NCI-H2196 (cell line): ENCODE data around the gene SPEM1.
A peak's percentile ranks its signal among the peaks of the same experiment; 100 is the strongest.

Source experiments
- DNase-seq: peaks from one replicate; lab custom pipeline; 2025; ENCODE audit not compliant: unreplicated experiment; lab: John Stamatoyannopoulos, UW

SPEM1 gene, protein sequence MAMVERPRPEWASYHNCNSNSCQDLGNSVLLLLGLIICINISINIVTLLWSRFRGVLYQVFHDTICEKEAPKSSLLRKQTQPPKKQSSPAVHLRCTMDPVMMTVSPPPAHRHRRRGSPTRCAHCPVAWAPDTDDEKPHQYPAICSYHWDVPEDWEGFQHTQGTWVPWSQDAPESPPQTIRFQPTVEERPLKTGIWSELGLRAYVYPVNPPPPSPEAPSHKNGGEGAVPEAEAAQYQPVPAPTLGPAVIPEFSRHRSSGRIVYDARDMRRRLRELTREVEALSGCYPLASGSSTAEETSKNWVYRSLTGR

GRCh38 chr17:7419819-7420610 lies at the start of gene SPEM1:
Gene SPEM1, plus strand, starts transcription at chr17:7420324. Its CDS starts 61 bp downstream, at chr17:7420385.
- DNase-seq = no peak

- no peak for DNase-seq
Observed at GRCh38 chr17:7370853-7371252, 49.3 kb upstream of the SPEM1 start.

DNA sequence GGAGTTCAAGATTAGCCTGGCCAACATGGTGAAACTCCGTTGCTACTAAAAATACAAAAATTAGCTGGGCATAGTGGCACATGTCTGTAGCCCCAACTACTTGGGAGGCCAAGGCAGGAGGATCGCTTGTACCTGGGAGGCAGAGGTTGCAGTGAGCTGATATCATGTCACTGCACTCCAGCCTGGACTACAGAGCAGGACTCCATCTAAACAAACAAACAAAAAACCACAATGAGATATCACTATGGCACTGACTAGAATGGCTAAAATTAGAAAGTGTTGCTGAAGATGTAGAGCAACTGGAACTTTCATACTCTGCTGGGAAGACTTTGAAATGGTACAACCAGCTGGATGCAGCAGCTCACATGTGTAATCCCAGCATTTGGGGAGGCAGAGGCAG lies 45.8 kb upstream of the SPEM1 start:
- DNase-seq = no peak

GRCh38 chr17:7379134-7379533 lies 41.0 kb upstream of the SPEM1 start:
- DNase-seq = no peak

GRCh38 chr17:7380321-7380720 lies 39.8 kb upstream of the SPEM1 start:
- no peak for DNase-seq

GRCh38 chr17:7380855-7381683 lies 39.1 kb upstream of the SPEM1 start, which contains the start of gene TNK1:
Gene TNK1, plus strand, starts transcription at chr17:7381089. Its CDS starts 1,838 bp downstream, at chr17:7382927.
- no peak for DNase-seq

DNA sequence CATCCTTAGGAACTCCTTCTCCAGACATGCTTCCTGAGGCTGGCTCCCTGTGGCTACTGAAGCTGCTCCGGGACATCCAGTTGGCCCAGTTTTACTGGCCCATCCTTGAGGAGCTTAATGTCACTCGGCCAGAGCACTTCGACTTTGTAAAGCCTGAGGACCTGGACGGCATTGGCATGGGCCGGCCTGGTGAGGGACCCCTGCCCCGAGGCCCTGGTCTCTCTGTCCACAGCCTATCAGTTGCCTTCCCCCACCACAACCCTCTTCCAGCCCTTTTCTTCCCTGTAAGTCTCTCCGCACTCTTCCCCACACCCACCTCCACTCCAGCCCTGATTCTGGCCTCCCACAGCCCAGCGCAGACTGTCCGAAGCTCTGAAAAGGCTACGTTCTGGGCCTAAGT lies 37.2 kb upstream of the SPEM1 start:
- DNase-seq = no peak

DNA sequence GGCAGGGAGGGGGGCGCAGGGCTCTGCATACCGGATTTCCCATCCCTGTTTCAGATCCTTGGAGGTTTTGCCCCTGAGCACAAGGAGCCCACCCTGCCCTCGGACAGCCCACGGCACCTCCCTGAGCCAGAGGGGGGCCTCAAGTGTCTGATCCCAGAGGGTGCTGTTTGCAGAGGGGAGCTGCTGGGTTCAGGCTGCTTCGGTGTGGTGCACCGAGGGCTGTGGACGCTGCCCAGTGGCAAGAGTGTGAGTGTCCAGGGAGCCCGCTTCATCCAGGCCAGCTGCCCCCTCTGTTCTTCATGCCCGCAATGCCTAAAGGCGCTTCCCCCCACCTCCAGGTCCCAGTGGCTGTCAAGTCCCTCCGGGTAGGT lies 36.8 kb upstream of the SPEM1 start:
- no peak for DNase-seq

DNA sequence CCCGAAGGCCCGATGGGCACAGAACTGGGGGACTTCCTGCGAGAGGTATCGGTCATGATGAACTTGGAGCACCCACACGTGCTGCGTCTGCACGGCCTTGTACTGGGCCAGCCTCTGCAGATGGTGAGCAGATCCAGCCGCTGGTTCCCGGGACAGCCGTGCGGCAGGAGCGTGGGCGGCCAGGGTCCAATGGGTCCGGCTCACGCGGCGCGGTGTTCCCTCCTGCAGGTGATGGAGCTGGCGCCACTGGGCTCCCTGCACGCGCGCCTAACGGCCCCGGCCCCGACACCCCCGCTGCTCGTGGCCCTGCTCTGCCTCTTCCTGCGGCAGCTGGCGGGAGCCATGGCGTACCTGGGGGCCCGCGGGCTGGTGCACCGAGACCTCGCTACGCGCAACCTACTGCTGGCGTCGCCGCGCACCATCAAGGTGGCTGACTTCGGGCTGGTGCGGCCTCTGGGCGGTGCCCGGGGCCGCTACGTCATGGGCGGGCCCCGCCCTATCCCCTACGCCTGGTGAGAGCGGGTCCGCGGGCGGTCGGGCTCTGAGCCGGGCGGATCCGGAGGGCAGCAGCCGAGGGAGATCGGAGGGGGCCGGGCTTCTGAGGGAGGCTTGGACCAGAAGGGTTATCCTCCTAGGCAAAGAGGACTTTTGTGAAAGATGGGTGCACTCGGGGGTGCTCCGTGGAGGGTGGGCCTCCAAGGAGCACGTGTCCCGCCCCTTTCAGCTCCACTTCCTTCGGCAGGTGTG lies 36.2 kb upstream of the SPEM1 start:
- DNase-seq = peak; percentile 56

DNA sequence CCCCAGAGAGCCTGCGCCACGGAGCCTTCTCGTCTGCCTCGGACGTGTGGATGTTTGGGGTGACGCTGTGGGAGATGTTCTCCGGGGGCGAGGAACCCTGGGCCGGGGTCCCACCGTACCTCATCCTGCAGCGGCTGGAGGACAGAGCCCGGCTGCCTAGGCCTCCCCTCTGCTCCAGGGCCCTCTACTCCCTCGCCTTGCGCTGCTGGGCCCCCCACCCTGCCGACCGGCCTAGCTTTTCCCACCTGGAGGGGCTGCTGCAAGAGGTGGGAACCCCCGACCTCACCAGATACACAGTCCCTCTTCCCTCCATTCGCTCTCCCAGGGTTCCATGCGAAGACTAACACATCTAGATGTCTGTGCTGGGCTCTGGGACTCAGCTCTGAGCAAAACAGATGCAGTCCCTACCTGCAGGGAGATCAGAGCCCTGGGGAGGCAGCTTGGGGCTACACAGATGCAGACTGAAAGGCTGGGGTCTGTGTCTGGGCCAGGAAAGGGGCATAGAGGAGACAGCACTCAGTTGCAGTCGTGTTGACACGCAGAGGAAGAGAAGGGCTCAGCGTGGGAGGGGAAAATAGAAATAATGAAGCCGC lies 35.5 kb upstream of the SPEM1 start:
- DNase-seq = no peak

DNA sequence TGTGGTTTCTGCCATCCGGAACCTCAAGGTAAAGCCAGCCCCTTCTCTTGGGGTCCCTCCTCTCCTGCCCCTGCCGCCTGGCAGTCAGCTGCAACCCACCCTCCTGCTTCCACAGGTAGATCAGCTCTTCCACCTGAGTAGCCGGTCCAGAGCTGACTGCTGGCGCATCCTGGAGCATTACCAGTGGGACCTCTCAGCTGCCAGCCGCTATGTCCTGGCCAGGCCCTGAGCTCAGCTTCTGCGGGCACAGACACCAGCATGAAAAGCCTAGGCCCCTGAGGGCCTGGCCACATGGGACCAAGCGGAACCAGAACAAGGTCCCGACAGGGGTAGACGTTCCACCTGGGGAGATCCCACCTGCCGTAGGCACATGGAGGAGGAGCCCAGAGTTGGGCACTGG lies 31.3 kb upstream of the SPEM1 start:
- no peak for DNase-seq

DNA sequence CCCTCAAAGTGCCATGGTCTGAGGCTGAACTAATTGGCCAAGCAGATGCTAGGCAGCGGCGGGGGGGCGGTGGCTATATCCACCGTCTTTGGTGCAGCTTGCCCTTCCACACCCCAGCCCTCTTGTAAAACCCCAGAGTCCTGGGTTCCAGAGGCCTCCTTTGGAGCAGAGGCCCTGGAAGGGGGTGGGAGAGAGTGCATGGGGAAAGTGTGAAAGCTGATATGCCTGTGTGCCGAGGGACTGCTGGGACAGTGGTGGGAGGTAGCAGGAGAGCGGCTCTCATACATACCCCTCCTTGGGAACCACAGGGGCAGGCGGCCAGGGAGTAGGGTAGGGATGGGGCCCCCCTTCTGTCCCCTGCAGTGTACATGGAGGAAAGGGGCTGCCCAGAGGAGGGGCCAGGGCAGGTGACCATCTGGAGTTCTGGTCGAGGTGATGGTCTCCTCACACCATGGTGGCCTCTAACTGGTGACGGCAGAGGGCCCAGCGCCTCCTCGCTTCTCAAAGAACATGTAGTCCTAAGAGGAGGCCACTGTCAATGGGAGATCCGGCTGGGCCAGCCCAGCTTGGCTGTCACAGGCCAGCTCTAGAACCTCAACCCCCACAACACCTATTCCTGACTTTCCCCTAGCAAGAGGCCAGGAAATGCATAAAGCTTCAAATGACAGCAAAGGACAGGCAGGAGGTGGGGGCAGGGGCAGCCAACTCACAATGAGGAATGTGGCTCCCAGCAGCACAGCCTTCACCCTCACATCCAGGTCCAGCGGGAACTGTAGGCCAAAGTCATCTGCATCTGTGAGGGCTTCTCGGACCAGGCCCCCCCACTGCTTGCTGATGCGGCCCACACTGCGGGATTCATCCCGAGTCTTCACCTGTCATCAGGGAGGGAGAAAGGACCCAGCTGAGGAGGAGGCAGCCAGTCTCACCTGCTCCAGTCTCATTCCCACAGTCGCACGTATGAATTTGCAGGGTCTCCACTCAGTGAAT lies 29.9 kb upstream of the SPEM1 start:
- DNase-seq = no peak

GRCh38 chr17:7391307-7391706 lies 28.8 kb upstream of the SPEM1 start:
- no peak for DNase-seq

DNA sequence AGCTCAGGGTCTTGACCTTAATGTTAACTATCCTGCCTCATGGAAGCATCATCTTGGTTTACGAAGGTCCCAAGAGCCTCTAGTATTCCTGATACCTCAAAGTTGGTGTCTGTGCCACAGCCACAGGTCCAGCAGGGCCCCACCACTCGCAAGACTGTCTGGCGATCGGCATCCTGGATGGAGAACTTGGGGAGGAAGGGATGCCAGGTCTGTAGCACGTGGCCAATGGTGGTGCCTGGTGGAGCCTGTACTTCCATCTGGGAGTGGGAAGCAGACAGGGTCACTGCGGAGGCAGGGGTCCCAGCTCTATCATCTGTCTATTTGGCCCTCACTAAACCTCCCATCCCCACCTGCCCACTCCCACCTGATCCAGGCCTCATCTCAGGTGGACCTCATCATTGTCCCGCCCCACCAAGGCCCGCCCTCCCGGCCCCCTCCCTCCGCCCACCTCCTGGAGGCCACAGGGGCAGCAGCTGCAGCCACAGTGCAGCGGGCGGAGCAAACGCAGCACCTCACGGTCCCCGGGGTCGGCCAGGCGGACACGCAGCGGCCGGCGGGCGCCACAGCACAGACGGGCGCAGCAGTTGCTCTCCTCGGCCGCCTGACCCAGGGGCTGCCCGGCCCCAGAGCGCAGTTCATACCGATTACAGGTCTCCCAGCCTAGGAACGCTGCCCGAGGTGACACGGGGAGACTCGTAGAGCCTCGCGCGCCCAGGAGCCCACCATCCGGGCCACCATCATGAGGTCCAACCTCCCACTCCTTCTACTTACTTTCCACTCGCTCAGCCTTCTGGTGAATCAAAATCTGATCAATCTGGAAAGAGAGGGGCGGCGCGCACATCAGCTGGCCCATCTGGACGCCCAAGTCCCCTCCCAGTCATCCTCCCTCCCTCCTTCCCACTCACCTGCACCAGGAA lies 27.2 kb upstream of the SPEM1 start:
- no peak for DNase-seq

DNA sequence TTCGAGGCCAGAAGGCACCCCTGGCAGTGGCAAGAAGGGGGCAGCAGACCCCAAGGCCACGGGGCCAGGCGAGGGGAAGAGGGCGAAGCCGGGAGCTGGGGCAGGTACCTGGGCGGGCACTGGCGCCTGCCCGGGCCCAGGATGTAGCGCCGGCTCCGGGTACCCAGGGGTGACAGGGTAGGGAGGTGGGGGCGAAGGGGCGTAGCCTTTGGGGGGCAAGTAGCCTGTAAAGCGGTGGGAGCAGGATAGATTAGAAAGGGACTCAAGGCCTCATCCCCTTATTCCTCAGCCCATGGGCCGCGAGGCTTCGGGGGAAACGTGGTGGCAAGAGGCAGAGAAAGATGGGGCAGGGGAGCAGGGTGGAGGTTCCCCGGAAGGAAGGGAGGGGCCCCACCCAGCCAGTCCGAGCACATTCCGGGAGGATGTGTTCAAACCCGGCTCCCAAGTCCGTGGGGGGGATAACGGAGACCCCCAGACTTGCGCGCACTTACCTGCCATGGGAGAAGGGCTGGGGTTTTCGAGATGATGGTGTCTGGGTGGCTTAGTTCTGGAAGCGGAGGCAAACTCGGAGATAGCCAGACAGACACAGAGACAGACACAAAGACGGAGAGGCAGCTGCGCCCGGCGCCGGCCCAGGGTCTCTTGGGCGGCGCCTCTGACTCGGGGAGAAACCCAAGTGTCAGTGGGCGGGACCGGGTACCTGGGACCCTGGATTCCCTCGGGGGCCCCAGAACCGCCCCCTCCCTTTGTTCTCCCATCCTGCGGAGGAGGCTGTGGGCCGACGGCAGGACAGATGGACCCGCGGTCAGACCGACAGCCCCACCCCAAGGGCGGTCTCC lies 26.3 kb upstream of the SPEM1 start:
- no peak for DNase-seq

GRCh38 chr17:7394452-7395191 lies 25.5 kb upstream of the SPEM1 start, which contains the start of gene PLSCR3:
Gene PLSCR3, minus strand, starts transcription at chr17:7394525. Its CDS starts 415 bp downstream, at chr17:7394110.
- DNase-seq = peak; percentile 54

DNA sequence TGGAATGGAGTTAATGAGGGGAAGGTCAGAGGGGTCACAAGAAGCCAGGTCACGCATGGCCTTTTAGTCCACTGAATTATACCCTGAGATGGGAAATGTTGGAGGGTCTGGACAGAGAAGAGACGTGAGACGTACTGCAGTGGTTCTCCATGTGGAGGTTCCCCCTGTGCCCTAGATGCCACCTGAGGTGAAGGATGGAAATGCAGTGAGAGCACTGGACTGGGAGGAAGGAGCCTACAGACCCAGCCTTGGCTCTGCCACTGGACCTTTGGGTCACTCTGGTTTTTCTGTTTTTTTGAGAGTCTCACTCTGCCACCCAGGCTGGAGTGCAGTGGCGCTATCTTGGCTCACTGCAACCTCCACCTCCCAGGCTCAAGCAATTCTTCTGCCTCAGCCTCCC lies 24.0 kb upstream of the SPEM1 start:
- no peak for DNase-seq
